DND-41 (cell line): ENCODE results near the gene FAM171A2.

Experiments
- EZH2 ChIP-seq: IDR thresholded peaks from 3 replicates; pipeline ENCODE4 v1.6.1; 2012; ENCODE audit warnings: borderline replicate concordance, low read depth, mild to moderate bottlenecking, moderate library complexity, low read length, inconsistent platforms; ENCODE audit not compliant: severe bottlenecking
- TF ChIP-seq, protein P1 (sequence below): IDR thresholded peaks from 2 replicates; pipeline ENCODE4 v1.5.1; 2012; ENCODE audit warnings: borderline replicate concordance, low read length, moderate library complexity, mild to moderate bottlenecking; ENCODE audit not compliant: poor library complexity, severe bottlenecking; ENCODE audit errors: extremely low read depth

DNA sequence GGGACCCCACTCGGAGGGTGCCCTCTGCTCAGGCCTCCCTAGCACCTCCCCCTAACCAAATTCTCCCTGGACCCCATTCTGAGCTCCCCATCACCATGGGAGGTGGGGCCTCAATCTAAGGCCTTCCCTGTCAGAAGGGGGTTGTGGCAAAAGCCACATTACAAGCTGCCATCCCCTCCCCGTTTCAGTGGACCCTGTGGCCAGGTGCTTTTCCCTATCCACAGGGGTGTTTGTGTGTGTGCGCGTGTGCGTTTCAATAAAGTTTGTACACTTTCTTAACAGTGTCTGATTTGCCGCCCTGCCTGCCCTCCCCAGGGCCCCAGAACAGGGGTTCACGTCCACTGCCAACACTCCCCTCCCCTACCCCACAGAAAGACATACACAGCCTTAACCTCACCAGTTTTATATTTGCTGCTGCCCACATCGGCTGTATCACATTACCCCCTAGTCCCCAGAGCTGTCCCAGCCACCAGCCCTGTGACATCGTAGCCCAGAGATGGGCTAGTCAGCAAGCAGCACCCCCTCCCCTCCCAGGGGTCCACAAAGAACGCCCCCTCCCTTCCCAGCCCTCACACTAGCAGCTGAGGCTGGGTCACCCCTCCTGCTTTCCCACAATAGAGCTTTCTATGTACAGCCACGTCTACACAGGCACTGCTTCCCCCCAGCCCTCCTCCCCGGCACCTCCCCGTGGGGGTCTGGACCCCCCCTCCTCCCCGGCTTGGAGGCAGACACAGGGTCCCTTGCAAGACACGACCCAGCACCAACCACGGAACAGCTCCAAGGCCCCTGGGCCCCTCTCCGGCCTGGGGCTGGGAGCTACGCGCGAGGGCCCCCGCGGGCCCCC lies 10.6 kb downstream of the FAM171A2 start:
- TF ChIP-seq, protein P1, sequence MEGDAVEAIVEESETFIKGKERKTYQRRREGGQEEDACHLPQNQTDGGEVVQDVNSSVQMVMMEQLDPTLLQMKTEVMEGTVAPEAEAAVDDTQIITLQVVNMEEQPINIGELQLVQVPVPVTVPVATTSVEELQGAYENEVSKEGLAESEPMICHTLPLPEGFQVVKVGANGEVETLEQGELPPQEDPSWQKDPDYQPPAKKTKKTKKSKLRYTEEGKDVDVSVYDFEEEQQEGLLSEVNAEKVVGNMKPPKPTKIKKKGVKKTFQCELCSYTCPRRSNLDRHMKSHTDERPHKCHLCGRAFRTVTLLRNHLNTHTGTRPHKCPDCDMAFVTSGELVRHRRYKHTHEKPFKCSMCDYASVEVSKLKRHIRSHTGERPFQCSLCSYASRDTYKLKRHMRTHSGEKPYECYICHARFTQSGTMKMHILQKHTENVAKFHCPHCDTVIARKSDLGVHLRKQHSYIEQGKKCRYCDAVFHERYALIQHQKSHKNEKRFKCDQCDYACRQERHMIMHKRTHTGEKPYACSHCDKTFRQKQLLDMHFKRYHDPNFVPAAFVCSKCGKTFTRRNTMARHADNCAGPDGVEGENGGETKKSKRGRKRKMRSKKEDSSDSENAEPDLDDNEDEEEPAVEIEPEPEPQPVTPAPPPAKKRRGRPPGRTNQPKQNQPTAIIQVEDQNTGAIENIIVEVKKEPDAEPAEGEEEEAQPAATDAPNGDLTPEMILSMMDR = no peak
- no peak for TF ChIP-seq EZH2
